Mesenchymal stem cell (in vitro differentiated cells and primary cell): ENCODE data around the gene CFC1B.
"Not testable (repeated sequence)": the region's sequence is repeated elsewhere in the genome, so short reads cannot be mapped to it uniquely, and the experiment has no call there.

Experiments
- DNase-seq: peaks from one replicate; pipeline ENCODE4 v3.0.0-alpha.2; 2013
- H2AFZ ChIP-seq: one replicate; pipeline ENCODE4 v1.6.1; 2013; ENCODE audit warnings: low read depth, mild to moderate bottlenecking, control low read depth, inconsistent platforms, low read length, moderate library complexity
- H2AK5ac ChIP-seq: 2 replicates; pipeline ENCODE4 v1.6.1; 2013; ENCODE audit warnings: low read length, moderate library complexity, mild to moderate bottlenecking, inconsistent platforms; ENCODE audit not compliant: severe bottlenecking
- H2BK120ac ChIP-seq: one replicate; pipeline ENCODE4 v1.6.1; 2013; ENCODE audit warnings: low read depth, mild to moderate bottlenecking, inconsistent platforms, low read length, moderate library complexity
- H2BK12ac ChIP-seq, 2 experiments: one replicate each; pipeline ENCODE4 v1.6.1; 2013; ENCODE audit warnings: inconsistent platforms in 2 of 2, low read length in 2 of 2, mild to moderate bottlenecking in 2 of 2, moderate library complexity in 2 of 2, control low read depth in 1 of 2
- H2BK15ac ChIP-seq: one replicate; pipeline ENCODE4 v1.6.1; 2013; ENCODE audit warnings: mild to moderate bottlenecking, low read depth, inconsistent platforms; ENCODE audit not compliant: poor library complexity, severe bottlenecking
- H2BK5ac ChIP-seq: 2 replicates; pipeline ENCODE4 v1.6.1; 2013; ENCODE audit warnings: low read depth, mild to moderate bottlenecking, low read length, control low read depth, inconsistent platforms; ENCODE audit not compliant: poor library complexity, severe bottlenecking
- H3K14ac ChIP-seq, 2 experiments: one replicate each; pipeline ENCODE4 v1.6.1; 2013; ENCODE audit warnings: inconsistent platforms in 2 of 2, low read length in 2 of 2, control low read depth in 1 of 2, mild to moderate bottlenecking in 1 of 2, moderate library complexity in 1 of 2
- H3K18ac ChIP-seq, 2 experiments: one replicate each; pipeline ENCODE4 v1.6.1; 2013; ENCODE audit warnings: inconsistent platforms in 2 of 2, low read length in 2 of 2, control low read depth in 1 of 2, low read depth in 1 of 2, mild to moderate bottlenecking in 1 of 2
- H3K23ac ChIP-seq, 2 experiments: one replicate each; pipeline ENCODE4 v1.6.1; 2013; ENCODE audit warnings: inconsistent platforms in 2 of 2, low read length in 2 of 2, mild to moderate bottlenecking in 2 of 2, moderate library complexity in 2 of 2, control low read depth in 1 of 2
- H3K27ac ChIP-seq: 2 replicates; pipeline ENCODE4 v1.5.1; 2013; ENCODE audit warnings: mild to moderate bottlenecking, moderate library complexity, low read length, control low read depth, inconsistent platforms; ENCODE audit not compliant: poor library complexity, severe bottlenecking
- H3K27me3 ChIP-seq, 2 experiments: 2 replicates each; pipeline versions ENCODE4 v1.6.1 to v1.7.0; 2013; ENCODE audit warnings: low read length in 2 of 2, mild to moderate bottlenecking in 2 of 2, moderate library complexity in 2 of 2, control low read depth in 1 of 2, inconsistent platforms in 1 of 2; ENCODE audit not compliant: control insufficient read depth in 1 of 2, insufficient read depth in 1 of 2
- H3K36me3 ChIP-seq, 2 experiments: 2 replicates each; pipeline versions ENCODE4 v1.6.1 to v1.7.0; 2013; ENCODE audit warnings: low read length in 2 of 2, control low read depth in 1 of 2, inconsistent platforms in 1 of 2, low read depth in 1 of 2, mild to moderate bottlenecking in 1 of 2; ENCODE audit not compliant: insufficient read depth in 2 of 2, control insufficient read depth in 1 of 2
- H3K4ac ChIP-seq, 2 experiments: one replicate each; pipeline ENCODE4 v1.6.1; 2013; ENCODE audit warnings: inconsistent platforms in 2 of 2, low read length in 2 of 2, mild to moderate bottlenecking in 2 of 2, moderate library complexity in 2 of 2, control low read depth in 1 of 2, low read depth in 1 of 2
- H3K4me1 ChIP-seq: 2 replicates; pipeline ENCODE4 v1.6.1; 2013; ENCODE audit warnings: low read depth, low read length, control low read depth; ENCODE audit not compliant: control insufficient read depth, insufficient read depth
- H3K4me2 ChIP-seq: 2 replicates; pipeline ENCODE4 v1.6.1; 2013; ENCODE audit warnings: low read length, mild to moderate bottlenecking, inconsistent platforms; ENCODE audit not compliant: poor library complexity, severe bottlenecking
- H3K4me3 ChIP-seq, 2 experiments: 2 replicates each; pipeline versions ENCODE4 v1.5.1 to v1.7.0; 2013; ENCODE audit warnings: low read length in 2 of 2, mild to moderate bottlenecking in 2 of 2, control low read depth in 1 of 2, low read depth in 1 of 2; ENCODE audit not compliant: insufficient read depth in 1 of 2
- H3K79me1 ChIP-seq: replicated peaks from 2 replicates; pipeline ENCODE4 v1.6.1; 2013; ENCODE audit warnings: mild to moderate bottlenecking, control low read depth, low read length, inconsistent platforms; ENCODE audit not compliant: poor library complexity, severe bottlenecking
- H3K9ac ChIP-seq: 2 replicates; pipeline ENCODE4 v1.7.0; 2013; ENCODE audit warnings: mild to moderate bottlenecking, low read length, moderate library complexity
- H3K9me3 ChIP-seq: 2 replicates; pipeline ENCODE4 v1.7.0; 2013; ENCODE audit warnings: mild to moderate bottlenecking, low read length; ENCODE audit not compliant: control insufficient read depth
- H4K8ac ChIP-seq: one replicate; pipeline ENCODE4 v1.6.1; 2013; ENCODE audit warnings: inconsistent platforms, mild to moderate bottlenecking, low read length, moderate library complexity
- H4K91ac ChIP-seq: one replicate; pipeline ENCODE4 v1.6.1; 2013; ENCODE audit warnings: mild to moderate bottlenecking, low read length, inconsistent platforms
- WGBS: methylation state at CpG from one replicate; pipeline ENCODE4 v1.1.7; 2013; ENCODE audit warnings: mixed read lengths; 5-methylcytosine and 5-hydroxymethylcytosine counted together

The CFC1B gene

DNA sequence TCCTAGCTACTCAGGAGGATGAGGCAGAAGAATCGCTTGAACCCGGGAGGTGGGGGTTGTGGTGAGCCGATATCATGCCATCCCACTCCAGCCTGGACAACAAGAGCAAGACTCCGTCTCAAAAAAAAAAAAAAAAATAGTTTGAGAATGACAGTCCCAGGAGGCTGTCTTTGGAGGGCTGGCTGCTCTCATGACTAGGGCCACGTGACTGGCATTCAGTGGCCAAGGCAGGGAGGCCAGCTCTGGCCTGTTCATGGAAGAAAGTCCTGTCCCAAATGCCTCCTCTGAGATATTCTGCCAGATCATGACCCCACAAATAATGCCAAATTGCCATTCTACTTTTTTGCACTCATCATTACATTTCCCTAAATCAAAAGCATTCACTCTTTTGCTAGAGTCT, 24.0 kb downstream of the CFC1B start:
- no CpG with 5 or more reads among the region's 5 CpGs for WGBS

GRCh38 chr2:130548418-130548817, 27.4 kb downstream of the CFC1B start:
- not testable (repeated sequence) for H3K27ac ChIP-seq, H3K4me2 ChIP-seq, H3K14ac ChIP-seq, H2BK120ac ChIP-seq, H3K27me3 ChIP-seq, H2BK15ac ChIP-seq, H3K4me1 ChIP-seq, H3K9ac ChIP-seq, H3K79me1 ChIP-seq, H4K91ac ChIP-seq, H2BK12ac ChIP-seq, DNase-seq, H3K4ac ChIP-seq, H3K36me3 ChIP-seq, H3K9me3 ChIP-seq, H2AFZ ChIP-seq, H4K8ac ChIP-seq, H3K18ac ChIP-seq, H3K4me3 ChIP-seq, H2BK5ac ChIP-seq, H3K23ac ChIP-seq, H2AK5ac ChIP-seq
- no CpG with 5 or more reads among the region's 3 CpGs for WGBS

More for the DNA sequence above, 24.0 kb downstream of the CFC1B start:
- H2BK12ac ChIP-seq, H3K4me1 ChIP-seq, H3K27ac ChIP-seq, H2BK120ac ChIP-seq, H3K36me3 ChIP-seq, H3K4ac ChIP-seq, H2AFZ ChIP-seq, H4K91ac ChIP-seq, H3K79me1 ChIP-seq, H3K18ac ChIP-seq, H3K9me3 ChIP-seq, H2BK15ac ChIP-seq, H2BK5ac ChIP-seq, H3K14ac ChIP-seq, H4K8ac ChIP-seq, DNase-seq, H3K23ac ChIP-seq, H2AK5ac ChIP-seq, H3K9ac ChIP-seq, H3K27me3 ChIP-seq, H3K4me2 ChIP-seq, H3K4me3 ChIP-seq: not testable (repeated sequence)

GRCh38 chr2:130549475-130549874, 28.5 kb downstream of the CFC1B start:
- H3K9ac ChIP-seq, H3K4ac ChIP-seq, H3K36me3 ChIP-seq, H3K4me2 ChIP-seq, H3K18ac ChIP-seq, H2BK12ac ChIP-seq, H3K27ac ChIP-seq, H2AK5ac ChIP-seq, H3K23ac ChIP-seq, DNase-seq, H2BK15ac ChIP-seq, H3K14ac ChIP-seq, H4K8ac ChIP-seq, H2BK5ac ChIP-seq, H3K4me1 ChIP-seq, H2AFZ ChIP-seq, H2BK120ac ChIP-seq, H3K9me3 ChIP-seq, H3K27me3 ChIP-seq, H3K4me3 ChIP-seq, H3K79me1 ChIP-seq, H4K91ac ChIP-seq: not testable (repeated sequence)
- WGBS = no CpG with 5 or more reads among the region's 27 CpGs

GRCh38 chr2:130554178-130554577, 33.2 kb downstream of the CFC1B start:
- H3K4me3 ChIP-seq, H3K79me1 ChIP-seq, H3K4ac ChIP-seq, H3K14ac ChIP-seq, H2AK5ac ChIP-seq, H4K8ac ChIP-seq, DNase-seq, H2AFZ ChIP-seq, H3K27me3 ChIP-seq, H2BK15ac ChIP-seq, H4K91ac ChIP-seq, H3K9ac ChIP-seq, H3K4me2 ChIP-seq, H3K36me3 ChIP-seq, H3K23ac ChIP-seq, H3K18ac ChIP-seq, H3K4me1 ChIP-seq, H3K9me3 ChIP-seq, H2BK120ac ChIP-seq, H3K27ac ChIP-seq, H2BK12ac ChIP-seq, H2BK5ac ChIP-seq: not testable (repeated sequence)
- WGBS = no CpG with 5 or more reads among the region's 4 CpGs
